H1 (cell line): Measurements from ENCODE around the gene RGL1. TPM values are rescaled to one million over a fixed set of nuclear protein-coding genes. Genes with fewer than 3 reads are reported as not detected.

Experiments
- ASH2L ChIP-seq: fragments of 200-600, 300-600 bp; sonication (generic); IDR thresholded peaks from one replicate; pipeline ENCODE4 v1.7.1; 2017; ENCODE audit warnings: low read length
- HDAC2 ChIP-seq, 2 experiments: fragments of 300-600 bp in 1 of 2; sonication (generic) in 1 of 2; IDR thresholded peaks; 2 replicates each; pipeline ENCODE4 v1.6.1; 2011 to 2012; ENCODE audit warnings: low read depth in 2 of 2, low read length in 2 of 2, mild to moderate bottlenecking in 2 of 2, moderate library complexity in 2 of 2, borderline replicate concordance in 1 of 2, inconsistent platforms in 1 of 2
- POU5F1 ChIP-seq: IDR thresholded peaks from 2 replicates; pipeline ENCODE4 v1.6.1; 2011; ENCODE audit warnings: low read depth, mild to moderate bottlenecking, low read length, moderate library complexity
- TAF1 ChIP-seq: IDR thresholded peaks from 2 replicates; pipeline ENCODE4 v1.6.1; 2011; ENCODE audit warnings: mild to moderate bottlenecking, low read depth, low read length
- TCF12 ChIP-seq: IDR thresholded peaks from 2 replicates; pipeline ENCODE4 v1.6.1; 2011; ENCODE audit warnings: low read depth, mild to moderate bottlenecking, low read length
- YY1 ChIP-seq: IDR thresholded peaks from 2 replicates; pipeline ENCODE4 v1.6.1; 2011; ENCODE audit warnings: low read depth, mild to moderate bottlenecking, low read length
- polyA plus RNA-seq, 7 experiments: library from polyadenylated mRNA; depleted of rRNA in 3 of 7; stranded (reverse) in 5 of 7; unstranded in 2 of 7; fragments of >200 nt in 5 of 7; fragments of 200-250 nt in 2 of 7; gene quantifications; 1 replicate in 5 of 7; 2 replicates in 1 of 7; 4 replicates in 1 of 7; pipeline versions ENCODE4 v1.2.1 to v1.2.3, GENCODE V29; 2011 to 2013; ENCODE audit warnings: missing spikeins in 2 of 7, mixed read lengths in 2 of 7
- total RNA-seq: library from RNA; stranded (reverse); fragmentation: NEBNext Ultra II Directional; extraction: Animal tissue kit (Norgen Biotek cat#: 25700); gene quantifications from 2 replicates; pipeline ENCODE4 v1.2.1, GENCODE V29; 2021

RGL1 gene
- total and polyA plus RNA-seq, 2 of the 8 experiments (the other 6 are each of a cell fraction or from before 2014, with no cell fraction given), result 0.98 to 2.4 TPM

DNA sequence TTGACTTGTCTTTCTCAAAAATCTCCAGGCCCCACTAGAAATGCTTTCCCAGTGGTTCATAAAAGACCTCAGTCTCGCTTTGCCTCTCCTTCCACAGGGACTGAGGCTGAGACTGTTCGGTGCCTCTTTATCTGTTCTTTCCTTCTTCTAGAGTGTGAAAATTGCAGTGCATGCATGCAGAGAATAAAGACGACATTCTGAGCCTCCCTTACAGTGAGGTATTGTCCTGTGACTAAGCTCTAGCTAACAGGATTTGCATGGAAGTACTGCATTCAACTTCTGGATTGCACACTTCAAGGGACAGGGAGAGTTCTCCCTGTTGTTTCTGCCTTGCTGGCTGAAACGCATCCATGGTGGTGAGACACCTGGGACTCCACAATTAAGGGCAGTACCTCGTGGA lies 163.5 kb downstream of the RGL1 start (continued):
- TF ChIP-seq ASH2L, result no peak
- no peak for TF ChIP-seq TAF1
- no peak for TF ChIP-seq POU5F1
- no peak for TF ChIP-seq HDAC2 (IDR thresholded peaks at IDR 0.05; ENCODE audit: borderline replicate concordance in 1 of 2, low read depth in 2 of 2, low read length in 2 of 2)
- TF ChIP-seq TCF12, result no peak
- no peak for TF ChIP-seq YY1
